PC-3 (cell line): Measurements from ENCODE around the gene RFC4. TPM values are rescaled to one million over a fixed set of nuclear protein-coding genes. Genes with fewer than 3 reads are reported as not detected.
"Not testable (repeated sequence)": the region's sequence is repeated elsewhere in the genome, so short reads cannot be mapped to it uniquely, and the experiment has no call there.

Experiments
- ATAC-seq: fragments of 200-7000 bp; cut with Tn5 transposase; 2 replicates; pipeline ENCODE4 v1.9.1; 2020; ENCODE audit warnings: mild to moderate bottlenecking, moderate library complexity
- BruUV-seq: library from RNA; stranded (reverse); fragments of 400-500 nt; replicated peaks from 2 replicates; lab custom pipeline; 2021; lab: Mats Ljungman, UMichigan
- CTCF ChIA-PET: fragments of 300-600 bp; sonication (Branson Sonifier 250); formaldehyde crosslinking; loops from one replicate; lab custom pipeline; 2022; ENCODE audit warnings: antibody characterized with exemption; lab: Charles Lee
- POLR2A ChIA-PET: fragments of 300-600 bp; sonication (Branson Sonifier 250); formaldehyde crosslinking; loops from one replicate; lab custom pipeline; 2022; ENCODE audit warnings: antibody characterized with exemption; ENCODE audit not compliant: unreplicated experiment; lab: Charles Lee
- DNase-seq: peaks from one replicate; pipeline ENCODE4 v3.0.0-alpha.2; 2015
- H2AFZ ChIP-seq: fragments of 300-600 bp; sonication (generic); 2 replicates; pipeline ENCODE4 v1.6.0; 2016; ENCODE audit warnings: antibody characterized with exemption, low read length
- H3F3A ChIP-seq: fragments of 300-600 bp; sonication (generic); one replicate; pipeline ENCODE4 v1.6.0; 2017; ENCODE audit warnings: antibody characterized with exemption, low read length, control low read depth, mild to moderate bottlenecking; ENCODE audit not compliant: unreplicated experiment
- H3K27ac ChIP-seq: fragments of 300-600 bp; sonication (generic); 2 replicates; pipeline ENCODE4 v1.5.1; 2016; ENCODE audit warnings: mild to moderate bottlenecking, low read length
- H3K27me3 ChIP-seq: fragments of 300-600 bp; sonication (generic); 2 replicates; pipeline ENCODE4 v1.6.1; 2016; ENCODE audit warnings: low read length, mixed read lengths
- H3K36me3 ChIP-seq: fragments of 300-600 bp; sonication (generic); 2 replicates; pipeline ENCODE4 v1.6.1; 2016; ENCODE audit warnings: low read depth, mixed run types, low read length, mixed read lengths
- H3K4me1 ChIP-seq: fragments of 300-600 bp; sonication (generic); 2 replicates; pipeline ENCODE4 v1.5.1; 2016; ENCODE audit warnings: low read length; ENCODE audit not compliant: insufficient read depth
- H3K4me2 ChIP-seq: fragments of 300-600 bp; sonication (generic); 2 replicates; pipeline ENCODE4 v1.6.0; 2016; ENCODE audit warnings: low read length
- H3K4me3 ChIP-seq: fragments of 300-600 bp; sonication (generic); 2 replicates; pipeline ENCODE4 v1.5.1; 2016; ENCODE audit warnings: mild to moderate bottlenecking, low read length, mixed read lengths
- H3K79me2 ChIP-seq: fragments of 300-600 bp; sonication (generic); 2 replicates; pipeline ENCODE4 v1.6.1; 2017; ENCODE audit warnings: low read length, mixed read lengths
- H3K9ac ChIP-seq: fragments of 300-600 bp; sonication (generic); 2 replicates; pipeline ENCODE4 v1.6.0; 2016; ENCODE audit warnings: mild to moderate bottlenecking, low read length
- H3K9me2 ChIP-seq: fragments of 300-600 bp; sonication (generic); replicated peaks from 2 replicates; pipeline ENCODE4 v1.6.1; 2016; ENCODE audit warnings: mixed run types, low read length, mixed read lengths
- H3K9me3 ChIP-seq: fragments of 300-600 bp; sonication (generic); 2 replicates; pipeline ENCODE4 v1.6.1; 2016; ENCODE audit warnings: low read length, mixed read lengths
- H4K20me1 ChIP-seq: fragments of 300-600 bp; sonication (generic); 2 replicates; pipeline ENCODE4 v1.6.1; 2016; ENCODE audit warnings: low read length, mixed read lengths
- CTCF ChIP-seq: fragments of 300-600 bp; sonication (generic); conservative IDR thresholded peaks from 2 replicates; pipeline ENCODE4 v1.5.1; 2017; ENCODE audit warnings: antibody characterized with exemption, low read depth, mild to moderate bottlenecking, low read length
- EZH2 ChIP-seq: fragments of 300-600 bp; sonication (generic); IDR thresholded peaks from one replicate; pipeline ENCODE4 v1.6.1; 2017; ENCODE audit warnings: antibody characterized with exemption, mild to moderate bottlenecking, low read length; ENCODE audit not compliant: unreplicated experiment
- EZH2phosphoT487 ChIP-seq: fragments of 300-600 bp; sonication (generic); IDR thresholded peaks from 2 replicates; pipeline ENCODE4 v1.6.1; 2018; ENCODE audit warnings: mild to moderate bottlenecking, antibody characterized with exemption, low read length, borderline replicate concordance
- intact Hi-C: fragments of 100-400 bp; cut with micrococcal nuclease; formaldehyde crosslinking; loops from 2 replicates; pipeline ENCODE4 v1.9.0; 2023
- total RNA-seq: library from RNA; depleted of rRNA; stranded (reverse); fragments of >200 nt; gene quantifications from 2 replicates; pipeline ENCODE4 v1.2.3, GENCODE V29; 2014

Gene RFC4
- total RNA-seq, 1 experiment from 2014 or later, result 73.0 TPM

GRCh38 chr3:186814100-186814499 lies 7.8 kb upstream of the RFC4 start:
- no TSS peak for BruUV-seq
- Histone ChIP-seq H2AFZ (no peak overlapping the region), H3K9ac (no peak overlapping the region), H3F3A (no peaks in the 10 kb centered on the region), H4K20me1 (no peaks in the 10 kb centered on the region), H3K4me3 (no peak overlapping the region), H3K9me2 (no peaks in the 10 kb centered on the region), H3K36me3 (no peaks in the 10 kb centered on the region), H3K4me1 (peaks cover 9% of the 10 kb centered on the region), H3K79me2 (no peaks in the 10 kb centered on the region), H3K9me3 (no peaks in the 10 kb centered on the region), H3K27me3 (no peaks in the 10 kb centered on the region), H3K27ac (no peak overlapping the region), H3K4me2 (no peak overlapping the region)
- no peak for DNase-seq
- ATAC-seq, result no peak
- ChIA-PET CTCF (no interaction called here), POLR2A (no interaction called here)
- intact Hi-C loops, result no loop called here
- TF ChIP-seq EZH2phosphoT487, result no peak
- TF ChIP-seq CTCF, result no peak
- TF ChIP-seq EZH2, result no peak

- DNase-seq, H3K27ac ChIP-seq, H2AFZ ChIP-seq, POLR2A ChIA-PET, H4K20me1 ChIP-seq, H3K9ac ChIP-seq, H3F3A ChIP-seq, BruUV-seq, H3K27me3 ChIP-seq, CTCF ChIA-PET, H3K36me3 ChIP-seq, H3K4me2 ChIP-seq, H3K9me3 ChIP-seq, H3K4me3 ChIP-seq, ATAC-seq, intact Hi-C loops, H3K9me2 ChIP-seq, H3K79me2 ChIP-seq: not testable (repeated sequence)
- peaks cover 25% of the 10 kb centered on the region for H3K4me1 ChIP-seq
These were observed 5.0 kb upstream of the RFC4 start for GRCh38 chr3:186811313-186811712.

GRCh38 chr3:186810336-186810996 lies 4.2 kb upstream of the RFC4 start:
- no peak overlapping the region for H3K4me2 ChIP-seq
- DNase-seq (no peak), ATAC-seq (no peak)
- no peak overlapping the region for H3K27ac ChIP-seq
- no peaks in the 10 kb centered on the region for H3K9me2 ChIP-seq
- intact Hi-C loops, result no loop called here
- no peaks in the 10 kb centered on the region for H3K9me3 ChIP-seq
- no peak overlapping the region for H2AFZ ChIP-seq
- H3K27me3 ChIP-seq, result no peaks in the 10 kb centered on the region
- H3K9ac ChIP-seq, result no peak overlapping the region
- peaks cover 8% of the 10 kb centered on the region for H3K79me2 ChIP-seq
- ChIA-PET POLR2A (no interaction called here), CTCF (no interaction called here)
- peaks cover 23% of the 10 kb centered on the region for H3K4me1 ChIP-seq
- TF ChIP-seq EZH2phosphoT487 (no peak), EZH2 (no peak), CTCF (no peak)
- H4K20me1 ChIP-seq, result no peaks in the 10 kb centered on the region
- H3F3A ChIP-seq, result no peaks in the 10 kb centered on the region
- no peaks in the 10 kb centered on the region for H3K36me3 ChIP-seq
- H3K4me3 ChIP-seq, result no peak overlapping the region
- BruUV-seq, result no TSS peak
